ENCODE data around the gene NOL9.

DNA sequence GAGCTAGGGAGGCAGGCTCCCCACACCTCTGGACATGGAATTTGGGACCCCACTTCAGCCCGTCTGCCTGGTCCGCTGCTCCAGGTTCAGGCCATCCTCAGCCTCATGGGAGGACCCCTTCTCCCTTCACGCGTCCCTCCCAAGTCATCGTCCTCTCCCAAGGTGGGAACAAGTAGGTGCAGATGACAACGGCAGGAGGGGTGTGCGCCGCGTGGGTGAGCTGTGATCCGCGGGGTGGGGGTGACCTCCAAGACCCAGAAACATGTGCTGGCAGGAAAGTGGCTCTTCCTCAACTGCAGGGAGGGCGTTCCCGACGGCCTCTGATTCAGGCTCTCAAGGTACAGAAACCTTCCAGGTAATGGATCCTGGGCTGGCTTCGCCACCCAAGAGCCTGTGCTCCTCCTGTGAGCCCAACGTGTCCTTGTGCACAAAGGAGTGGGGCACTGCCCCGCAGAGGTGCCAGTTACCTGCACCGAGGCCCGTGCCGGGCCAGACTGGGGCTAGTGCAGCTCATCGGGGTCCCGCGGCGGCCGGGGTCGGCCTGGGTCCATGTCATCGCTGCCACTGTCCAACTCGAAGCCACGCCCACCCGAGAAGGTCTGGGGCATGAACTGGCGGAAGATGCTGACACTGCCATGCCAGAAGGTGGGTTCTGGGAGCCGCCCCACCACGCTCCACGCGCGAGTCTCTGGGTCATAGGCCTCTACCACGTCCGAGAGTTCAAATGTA lies 38.7 kb upstream of the NOL9 start:
- TF ChIP-seq CBX5 (IDR thresholded peaks at IDR 0.05; ENCODE audit: borderline replicate concordance, low read depth) (no peak), MEIS2 (IDR thresholded peaks at IDR 0.05; ENCODE audit: partially characterized antibody) (no peak)
